NCI-H748 (cell line): ENCODE results near the gene FIBP.

Experiments used
- DNase-seq: peaks from one replicate; lab custom pipeline; 2025; ENCODE audit not compliant: unreplicated experiment; lab: John Stamatoyannopoulos, UW

FIBP gene

GRCh38 chr11:65871811-65872548 lies 16.3 kb downstream of the FIBP start:
- DNase-seq = no peak

GRCh38 chr11:65870706-65871681 lies 17.3 kb downstream of the FIBP start:
- no peak for DNase-seq

GRCh38 chr11:65870307-65870658 lies 18.0 kb downstream of the FIBP start:
- DNase-seq = no peak

- DNase-seq = no peak
Measured at GRCh38 chr11:65869643-65870306, 18.5 kb downstream of the FIBP start.

GRCh38 chr11:65868907-65869306 lies 19.4 kb downstream of the FIBP start:
- no peak for DNase-seq

- peak; percentile 52 for DNase-seq
Measured at GRCh38 chr11:65868076-65868667, 20.1 kb downstream of the FIBP start.

GRCh38 chr11:65867284-65868071 lies 20.8 kb downstream of the FIBP start:
- no peak for DNase-seq

- DNase-seq = no peak
Measured at GRCh38 chr11:65866509-65867283, 21.6 kb downstream of the FIBP start.

GRCh38 chr11:65865550-65866172 lies 22.6 kb downstream of the FIBP start:
- DNase-seq = no peak

- no peak for DNase-seq
Measured at GRCh38 chr11:65864706-65865471, 23.4 kb downstream of the FIBP start.

- no peak for DNase-seq
Measured at GRCh38 chr11:65863889-65864705, 24.2 kb downstream of the FIBP start.

GRCh38 chr11:65862941-65863888 lies 25.1 kb downstream of the FIBP start:
- no peak for DNase-seq

GRCh38 chr11:65862191-65862735 lies 26.0 kb downstream of the FIBP start:
- no peak for DNase-seq

GRCh38 chr11:65861533-65862183 lies 26.6 kb downstream of the FIBP start:
- no peak for DNase-seq

- peak; percentile 56 for DNase-seq
Measured at GRCh38 chr11:65861165-65861505, 27.1 kb downstream of the FIBP start.
